PC-3 (cell line): ENCODE results near the gene DENND6A. TPM values are rescaled to one million over a fixed set of nuclear protein-coding genes. Genes with fewer than 3 reads are reported as not detected.

Experiments used
- ATAC-seq: fragments of 200-7000 bp; cut with Tn5 transposase; 2 replicates; pipeline ENCODE4 v1.9.1; 2020; ENCODE audit warnings: mild to moderate bottlenecking, moderate library complexity
- BruUV-seq: library from RNA; stranded (reverse); fragments of 400-500 nt; replicated peaks from 2 replicates; lab custom pipeline; 2021; lab: Mats Ljungman, UMichigan
- CTCF ChIA-PET: fragments of 300-600 bp; sonication (Branson Sonifier 250); formaldehyde crosslinking; loops from one replicate; lab custom pipeline; 2022; ENCODE audit warnings: antibody characterized with exemption; lab: Charles Lee
- POLR2A ChIA-PET: fragments of 300-600 bp; sonication (Branson Sonifier 250); formaldehyde crosslinking; loops from one replicate; lab custom pipeline; 2022; ENCODE audit warnings: antibody characterized with exemption; ENCODE audit not compliant: unreplicated experiment; lab: Charles Lee
- DNase-seq: peaks from one replicate; pipeline ENCODE4 v3.0.0-alpha.2; 2015
- H2AFZ ChIP-seq: fragments of 300-600 bp; sonication (generic); 2 replicates; pipeline ENCODE4 v1.6.0; 2016; ENCODE audit warnings: antibody characterized with exemption, low read length
- H3F3A ChIP-seq: fragments of 300-600 bp; sonication (generic); one replicate; pipeline ENCODE4 v1.6.0; 2017; ENCODE audit warnings: antibody characterized with exemption, low read length, control low read depth, mild to moderate bottlenecking; ENCODE audit not compliant: unreplicated experiment
- H3K27ac ChIP-seq: fragments of 300-600 bp; sonication (generic); 2 replicates; pipeline ENCODE4 v1.5.1; 2016; ENCODE audit warnings: mild to moderate bottlenecking, low read length
- H3K27me3 ChIP-seq: fragments of 300-600 bp; sonication (generic); 2 replicates; pipeline ENCODE4 v1.6.1; 2016; ENCODE audit warnings: low read length, mixed read lengths
- H3K36me3 ChIP-seq: fragments of 300-600 bp; sonication (generic); 2 replicates; pipeline ENCODE4 v1.6.1; 2016; ENCODE audit warnings: low read depth, mixed run types, low read length, mixed read lengths
- H3K4me1 ChIP-seq: fragments of 300-600 bp; sonication (generic); 2 replicates; pipeline ENCODE4 v1.5.1; 2016; ENCODE audit warnings: low read length; ENCODE audit not compliant: insufficient read depth
- H3K4me2 ChIP-seq: fragments of 300-600 bp; sonication (generic); 2 replicates; pipeline ENCODE4 v1.6.0; 2016; ENCODE audit warnings: low read length
- H3K4me3 ChIP-seq: fragments of 300-600 bp; sonication (generic); 2 replicates; pipeline ENCODE4 v1.5.1; 2016; ENCODE audit warnings: mild to moderate bottlenecking, low read length, mixed read lengths
- H3K79me2 ChIP-seq: fragments of 300-600 bp; sonication (generic); 2 replicates; pipeline ENCODE4 v1.6.1; 2017; ENCODE audit warnings: low read length, mixed read lengths
- H3K9ac ChIP-seq: fragments of 300-600 bp; sonication (generic); 2 replicates; pipeline ENCODE4 v1.6.0; 2016; ENCODE audit warnings: mild to moderate bottlenecking, low read length
- H3K9me2 ChIP-seq: fragments of 300-600 bp; sonication (generic); replicated peaks from 2 replicates; pipeline ENCODE4 v1.6.1; 2016; ENCODE audit warnings: mixed run types, low read length, mixed read lengths
- H3K9me3 ChIP-seq: fragments of 300-600 bp; sonication (generic); 2 replicates; pipeline ENCODE4 v1.6.1; 2016; ENCODE audit warnings: low read length, mixed read lengths
- H4K20me1 ChIP-seq: fragments of 300-600 bp; sonication (generic); 2 replicates; pipeline ENCODE4 v1.6.1; 2016; ENCODE audit warnings: low read length, mixed read lengths
- CTCF ChIP-seq: fragments of 300-600 bp; sonication (generic); conservative IDR thresholded peaks from 2 replicates; pipeline ENCODE4 v1.5.1; 2017; ENCODE audit warnings: antibody characterized with exemption, low read depth, mild to moderate bottlenecking, low read length
- EZH2 ChIP-seq: fragments of 300-600 bp; sonication (generic); IDR thresholded peaks from one replicate; pipeline ENCODE4 v1.6.1; 2017; ENCODE audit warnings: antibody characterized with exemption, mild to moderate bottlenecking, low read length; ENCODE audit not compliant: unreplicated experiment
- EZH2phosphoT487 ChIP-seq: fragments of 300-600 bp; sonication (generic); IDR thresholded peaks from 2 replicates; pipeline ENCODE4 v1.6.1; 2018; ENCODE audit warnings: mild to moderate bottlenecking, antibody characterized with exemption, low read length, borderline replicate concordance
- intact Hi-C: fragments of 100-400 bp; cut with micrococcal nuclease; formaldehyde crosslinking; loops from 2 replicates; pipeline ENCODE4 v1.9.0; 2023
- total RNA-seq: library from RNA; depleted of rRNA; stranded (reverse); fragments of >200 nt; gene quantifications from 2 replicates; pipeline ENCODE4 v1.2.3, GENCODE V29; 2014

Gene DENND6A
- total RNA-seq, 1 experiment from 2014 or later: 17.6 TPM

- POLR2A ChIA-PET: interaction anchor here (0.5 kb wide), 1 partner anchor 112 kb away, joined by 4 read pairs; no protein-coding TSS in a partner anchor
- H3K36me3 ChIP-seq: peaks cover 29% of the 10 kb centered on the region
- TF ChIP-seq EZH2phosphoT487: no peak
- no peak for TF ChIP-seq CTCF
- no peak for TF ChIP-seq EZH2
Observed at GRCh38 chr3:57647292-57647940, 45.5 kb downstream of the DENND6A start.

GRCh38 chr3:57646723-57647122 is 46.2 kb downstream of the DENND6A start:
- peak; percentile 97 for ATAC-seq
- intact Hi-C loops: loop anchor here (2.0 kb wide), 3 partner anchors 112 to 206 kb away; no protein-coding TSS in a partner anchor

More at GRCh38 chr3:57647292-57647940, 45.5 kb downstream of the DENND6A start:
- Histone ChIP-seq H4K20me1 (no peaks in the 10 kb centered on the region), H3K27me3 (no peaks in the 10 kb centered on the region), H3K4me2 (no peak overlapping the region), H3K9me3 (no peaks in the 10 kb centered on the region), H3K4me1 (no peaks in the 10 kb centered on the region), H3K27ac (no peak overlapping the region), H3K4me3 (no peak overlapping the region), H3F3A (no peaks in the 10 kb centered on the region), H2AFZ (no peak overlapping the region), H3K79me2 (no peaks in the 10 kb centered on the region), H3K9ac (no peak overlapping the region), H3K9me2 (no peaks in the 10 kb centered on the region)
- ATAC-seq (peak; percentile 53), DNase-seq (no peak)
- BruUV-seq: no TSS peak
- intact Hi-C loops: loop anchor here (2.0 kb wide), 3 partner anchors 111 to 205 kb away; no protein-coding TSS in a partner anchor
- CTCF ChIA-PET: no interaction called here

More at GRCh38 chr3:57646723-57647122, 46.2 kb downstream of the DENND6A start:
- Histone ChIP-seq H2AFZ (no peak overlapping the region), H3F3A (no peaks in the 10 kb centered on the region), H3K4me3 (no peak overlapping the region), H3K4me2 (no peak overlapping the region), H3K36me3 (peaks cover 31% of the 10 kb centered on the region), H3K27ac (no peak overlapping the region), H3K9me2 (no peaks in the 10 kb centered on the region), H3K27me3 (no peaks in the 10 kb centered on the region), H3K9ac (no peak overlapping the region), H3K79me2 (no peaks in the 10 kb centered on the region), H4K20me1 (no peaks in the 10 kb centered on the region), H3K4me1 (no peaks in the 10 kb centered on the region), H3K9me3 (no peaks in the 10 kb centered on the region)
- no TSS peak for BruUV-seq
- ChIA-PET POLR2A (no interaction called here), CTCF (no interaction called here)
- peak; percentile 49 for DNase-seq
- TF ChIP-seq EZH2: no peak
- TF ChIP-seq CTCF: peak; percentile 58
